ENCODE measurements around the gene GZMB. TPM values are rescaled to one million over a fixed set of nuclear protein-coding genes. Genes with fewer than 3 reads are reported as not detected.

GZMB gene
- total RNA-seq, 1 experiment from 2014 or later: 0.74 TPM

DNA sequence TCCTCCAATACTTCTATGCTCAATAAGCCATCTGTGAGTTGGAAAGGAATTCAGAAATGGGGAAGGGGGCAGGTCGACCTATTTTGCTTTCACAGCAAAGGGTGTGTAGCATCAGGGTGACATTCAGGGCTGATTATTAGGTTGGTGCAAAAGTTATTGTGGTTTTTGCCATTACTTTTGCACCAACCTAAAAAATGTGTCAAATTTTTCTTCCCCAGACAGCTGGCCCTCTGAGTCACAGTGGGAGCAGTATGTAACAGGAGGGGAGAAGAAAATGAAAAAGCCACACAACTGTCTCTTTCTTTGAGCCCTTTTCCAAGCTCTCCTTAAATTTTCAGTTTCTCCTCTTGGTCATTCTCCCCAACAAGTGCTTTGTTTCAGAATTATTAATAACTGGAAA lies 47.1 kb upstream of the GZMB start:
- POLR2A ChIA-PET: no interaction called here
- no peaks in the 10 kb centered on the region for H3K79me2 ChIP-seq (ENCODE audit: insufficient read depth, low read length)
- no peak overlapping the region for H3K4me3 ChIP-seq (replicated peaks in 1 of 2; ENCODE audit: low read depth in 1 of 2, low read length in 2 of 2)
- no peaks in the 10 kb centered on the region for H4K20me1 ChIP-seq (ENCODE audit: insufficient read depth)
- DNase-seq (ENCODE audit: low read depth, low spot score) (no peak), ATAC-seq (no peak)
- no TSS peak for BruUV-seq (replicated peaks)
- no peak overlapping the region for H3K4me2 ChIP-seq (ENCODE audit: low read length)
- 0 out of 4 replicates have a peak, but pooled peaks cover 0 to 2% of the 10 kb centered on the region in 2 experiments for H3K4me1 ChIP-seq (ENCODE audit: control insufficient read depth in 1 of 2, insufficient read depth in 2 of 2, low read length in 2 of 2)
- no peak overlapping the region for H2AFZ ChIP-seq (ENCODE audit: low read depth, low read length, poor library complexity, severe bottlenecking)
- RAD21 ChIA-PET (ENCODE audit: low non-redundant PET in 1 of 2, low total read pairs in 2 of 2, uncharacterized antibody in 2 of 2, unreplicated experiment in 2 of 2): no interaction called here
- H3K9ac ChIP-seq (ENCODE audit: low read length): no peak overlapping the region
- CTCF ChIA-PET: no interaction called here
- H3K27me3 ChIP-seq (ENCODE audit: insufficient read depth, low read length): no peaks in the 10 kb centered on the region
- intact Hi-C loops (cut with micrococcal nuclease): no loop called here
- no peak overlapping the region for H3K27ac ChIP-seq (ENCODE audit: low read depth, low read length)
- H3K36me3 ChIP-seq (ENCODE audit: control insufficient read depth in 1 of 2, insufficient read depth in 2 of 2, low read length in 2 of 2): no peaks in the 10 kb centered on the region
- no peaks in the 10 kb centered on the region for H3K9me3 ChIP-seq (ENCODE audit: control insufficient read depth in 1 of 2, insufficient read depth in 1 of 2, low read depth in 1 of 2, low read length in 2 of 2)
- TF ChIP-seq JUND (IDR thresholded peaks at IDR 0.05): no peak
- TF ChIP-seq EGR1 (IDR thresholded peaks at IDR 0.05; ENCODE audit: low read depth): no peak
- TF ChIP-seq, protein P1, sequence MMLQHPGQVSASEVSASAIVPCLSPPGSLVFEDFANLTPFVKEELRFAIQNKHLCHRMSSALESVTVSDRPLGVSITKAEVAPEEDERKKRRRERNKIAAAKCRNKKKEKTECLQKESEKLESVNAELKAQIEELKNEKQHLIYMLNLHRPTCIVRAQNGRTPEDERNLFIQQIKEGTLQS (IDR thresholded peaks at IDR 0.05): no peak
- TF ChIP-seq, protein P2, sequence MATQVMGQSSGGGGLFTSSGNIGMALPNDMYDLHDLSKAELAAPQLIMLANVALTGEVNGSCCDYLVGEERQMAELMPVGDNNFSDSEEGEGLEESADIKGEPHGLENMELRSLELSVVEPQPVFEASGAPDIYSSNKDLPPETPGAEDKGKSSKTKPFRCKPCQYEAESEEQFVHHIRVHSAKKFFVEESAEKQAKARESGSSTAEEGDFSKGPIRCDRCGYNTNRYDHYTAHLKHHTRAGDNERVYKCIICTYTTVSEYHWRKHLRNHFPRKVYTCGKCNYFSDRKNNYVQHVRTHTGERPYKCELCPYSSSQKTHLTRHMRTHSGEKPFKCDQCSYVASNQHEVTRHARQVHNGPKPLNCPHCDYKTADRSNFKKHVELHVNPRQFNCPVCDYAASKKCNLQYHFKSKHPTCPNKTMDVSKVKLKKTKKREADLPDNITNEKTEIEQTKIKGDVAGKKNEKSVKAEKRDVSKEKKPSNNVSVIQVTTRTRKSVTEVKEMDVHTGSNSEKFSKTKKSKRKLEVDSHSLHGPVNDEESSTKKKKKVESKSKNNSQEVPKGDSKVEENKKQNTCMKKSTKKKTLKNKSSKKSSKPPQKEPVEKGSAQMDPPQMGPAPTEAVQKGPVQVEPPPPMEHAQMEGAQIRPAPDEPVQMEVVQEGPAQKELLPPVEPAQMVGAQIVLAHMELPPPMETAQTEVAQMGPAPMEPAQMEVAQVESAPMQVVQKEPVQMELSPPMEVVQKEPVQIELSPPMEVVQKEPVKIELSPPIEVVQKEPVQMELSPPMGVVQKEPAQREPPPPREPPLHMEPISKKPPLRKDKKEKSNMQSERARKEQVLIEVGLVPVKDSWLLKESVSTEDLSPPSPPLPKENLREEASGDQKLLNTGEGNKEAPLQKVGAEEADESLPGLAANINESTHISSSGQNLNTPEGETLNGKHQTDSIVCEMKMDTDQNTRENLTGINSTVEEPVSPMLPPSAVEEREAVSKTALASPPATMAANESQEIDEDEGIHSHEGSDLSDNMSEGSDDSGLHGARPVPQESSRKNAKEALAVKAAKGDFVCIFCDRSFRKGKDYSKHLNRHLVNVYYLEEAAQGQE (IDR thresholded peaks at IDR 0.05; ENCODE audit: low read depth): no peak
- no peak for TF ChIP-seq FOSL1 (IDR thresholded peaks at IDR 0.05; ENCODE audit: low read depth)
- TF ChIP-seq EZH2 (IDR thresholded peaks at IDR 0.05): no peak
- TF ChIP-seq, protein P3, sequence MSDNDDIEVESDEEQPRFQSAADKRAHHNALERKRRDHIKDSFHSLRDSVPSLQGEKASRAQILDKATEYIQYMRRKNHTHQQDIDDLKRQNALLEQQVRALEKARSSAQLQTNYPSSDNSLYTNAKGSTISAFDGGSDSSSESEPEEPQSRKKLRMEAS (IDR thresholded peaks at IDR 0.05): no peak
- TF ChIP-seq, protein P4, sequence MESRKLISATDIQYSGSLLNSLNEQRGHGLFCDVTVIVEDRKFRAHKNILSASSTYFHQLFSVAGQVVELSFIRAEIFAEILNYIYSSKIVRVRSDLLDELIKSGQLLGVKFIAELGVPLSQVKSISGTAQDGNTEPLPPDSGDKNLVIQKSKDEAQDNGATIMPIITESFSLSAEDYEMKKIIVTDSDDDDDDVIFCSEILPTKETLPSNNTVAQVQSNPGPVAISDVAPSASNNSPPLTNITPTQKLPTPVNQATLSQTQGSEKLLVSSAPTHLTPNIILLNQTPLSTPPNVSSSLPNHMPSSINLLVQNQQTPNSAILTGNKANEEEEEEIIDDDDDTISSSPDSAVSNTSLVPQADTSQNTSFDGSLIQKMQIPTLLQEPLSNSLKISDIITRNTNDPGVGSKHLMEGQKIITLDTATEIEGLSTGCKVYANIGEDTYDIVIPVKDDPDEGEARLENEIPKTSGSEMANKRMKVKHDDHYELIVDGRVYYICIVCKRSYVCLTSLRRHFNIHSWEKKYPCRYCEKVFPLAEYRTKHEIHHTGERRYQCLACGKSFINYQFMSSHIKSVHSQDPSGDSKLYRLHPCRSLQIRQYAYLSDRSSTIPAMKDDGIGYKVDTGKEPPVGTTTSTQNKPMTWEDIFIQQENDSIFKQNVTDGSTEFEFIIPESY (IDR thresholded peaks at IDR 0.05; ENCODE audit: extremely low read depth, insufficient replicate concordance, low read length): no peak
- TF ChIP-seq POLR2A (IDR thresholded peaks at IDR 0.05; ENCODE audit: borderline replicate concordance, extremely low read depth, insufficient read depth, insufficient read length): no peak
- TF ChIP-seq, protein P5, sequence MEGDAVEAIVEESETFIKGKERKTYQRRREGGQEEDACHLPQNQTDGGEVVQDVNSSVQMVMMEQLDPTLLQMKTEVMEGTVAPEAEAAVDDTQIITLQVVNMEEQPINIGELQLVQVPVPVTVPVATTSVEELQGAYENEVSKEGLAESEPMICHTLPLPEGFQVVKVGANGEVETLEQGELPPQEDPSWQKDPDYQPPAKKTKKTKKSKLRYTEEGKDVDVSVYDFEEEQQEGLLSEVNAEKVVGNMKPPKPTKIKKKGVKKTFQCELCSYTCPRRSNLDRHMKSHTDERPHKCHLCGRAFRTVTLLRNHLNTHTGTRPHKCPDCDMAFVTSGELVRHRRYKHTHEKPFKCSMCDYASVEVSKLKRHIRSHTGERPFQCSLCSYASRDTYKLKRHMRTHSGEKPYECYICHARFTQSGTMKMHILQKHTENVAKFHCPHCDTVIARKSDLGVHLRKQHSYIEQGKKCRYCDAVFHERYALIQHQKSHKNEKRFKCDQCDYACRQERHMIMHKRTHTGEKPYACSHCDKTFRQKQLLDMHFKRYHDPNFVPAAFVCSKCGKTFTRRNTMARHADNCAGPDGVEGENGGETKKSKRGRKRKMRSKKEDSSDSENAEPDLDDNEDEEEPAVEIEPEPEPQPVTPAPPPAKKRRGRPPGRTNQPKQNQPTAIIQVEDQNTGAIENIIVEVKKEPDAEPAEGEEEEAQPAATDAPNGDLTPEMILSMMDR (IDR thresholded peaks at IDR 0.05 in 2 of 3, conservative IDR thresholded peaks at IDR 0.05 in 1 of 3; ENCODE audit: borderline replicate concordance in 1 of 3, insufficient read depth in 1 of 3, low read depth in 2 of 3, low read length in 2 of 3): no peak
- TF ChIP-seq ELF1 (IDR thresholded peaks at IDR 0.05; ENCODE audit: borderline replicate concordance, low read depth): no peak
- no peak for TF ChIP-seq POLR2AphosphoS5 (IDR thresholded peaks at IDR 0.05; ENCODE audit: low read depth, low read length)
- no peak for TF ChIP-seq TCF7L2 (IDR thresholded peaks at IDR 0.05; ENCODE audit: borderline replicate concordance, extremely low read depth, insufficient read depth, insufficient read length)
- no peak for TF ChIP-seq SP1 (IDR thresholded peaks at IDR 0.05; ENCODE audit: low read depth)
- TF ChIP-seq YY1 (IDR thresholded peaks at IDR 0.05; ENCODE audit: extremely low read depth, insufficient replicate concordance, low read depth, low read length): no peak
- TF ChIP-seq RAD21 (IDR thresholded peaks at IDR 0.05; ENCODE audit: low read depth): no peak
- no peaks in the 10 kb centered on the region for H3K9me2 ChIP-seq (ENCODE audit: insufficient read depth)

All from HCT116 (cell line).